D721Med (cell line): ENCODE results near the gene KCNA1.

ENCODE experiments used
- DNase-seq: peaks from one replicate; pipeline ENCODE4 v3.0.0; 2011; ENCODE audit warnings: low spot score; ENCODE audit not compliant: insufficient read length
- FAIRE-seq: peaks from 2 replicates; lab custom pipeline; 2011; peaks lifted over from hg19 to GRCh38; lab: Jason Lieb, UNC
- TF ChIP-seq, protein P1 (sequence below): IDR thresholded peaks from 2 replicates; pipeline ENCODE4 v1.5.1; 2012; ENCODE audit warnings: mild to moderate bottlenecking, control low read depth; ENCODE audit not compliant: insufficient read depth; ENCODE audit errors: missing control alignments

The KCNA1 gene

DNA sequence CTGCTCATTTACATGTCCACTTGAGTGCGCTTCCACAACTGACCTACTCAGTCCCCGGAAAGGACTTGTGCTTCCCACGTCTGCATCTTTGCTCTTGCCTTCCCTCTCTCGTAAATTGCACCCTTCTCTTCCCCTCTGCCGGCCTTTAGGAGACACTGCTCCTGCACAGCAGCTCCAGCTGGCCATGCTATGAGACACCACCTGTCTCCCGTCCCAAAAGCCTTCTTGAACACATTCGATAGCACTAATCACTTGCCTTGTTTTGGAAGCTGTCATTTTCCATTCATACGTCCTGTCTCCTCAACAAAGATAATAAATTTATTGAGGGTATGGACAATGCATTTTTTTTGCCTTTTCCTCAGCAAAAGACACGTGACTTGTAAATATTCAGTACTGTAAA lies 15.7 kb upstream of the KCNA1 start:
- TF ChIP-seq, protein P1, sequence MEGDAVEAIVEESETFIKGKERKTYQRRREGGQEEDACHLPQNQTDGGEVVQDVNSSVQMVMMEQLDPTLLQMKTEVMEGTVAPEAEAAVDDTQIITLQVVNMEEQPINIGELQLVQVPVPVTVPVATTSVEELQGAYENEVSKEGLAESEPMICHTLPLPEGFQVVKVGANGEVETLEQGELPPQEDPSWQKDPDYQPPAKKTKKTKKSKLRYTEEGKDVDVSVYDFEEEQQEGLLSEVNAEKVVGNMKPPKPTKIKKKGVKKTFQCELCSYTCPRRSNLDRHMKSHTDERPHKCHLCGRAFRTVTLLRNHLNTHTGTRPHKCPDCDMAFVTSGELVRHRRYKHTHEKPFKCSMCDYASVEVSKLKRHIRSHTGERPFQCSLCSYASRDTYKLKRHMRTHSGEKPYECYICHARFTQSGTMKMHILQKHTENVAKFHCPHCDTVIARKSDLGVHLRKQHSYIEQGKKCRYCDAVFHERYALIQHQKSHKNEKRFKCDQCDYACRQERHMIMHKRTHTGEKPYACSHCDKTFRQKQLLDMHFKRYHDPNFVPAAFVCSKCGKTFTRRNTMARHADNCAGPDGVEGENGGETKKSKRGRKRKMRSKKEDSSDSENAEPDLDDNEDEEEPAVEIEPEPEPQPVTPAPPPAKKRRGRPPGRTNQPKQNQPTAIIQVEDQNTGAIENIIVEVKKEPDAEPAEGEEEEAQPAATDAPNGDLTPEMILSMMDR = no peak
- DNase-seq (no peak), FAIRE-seq (no peak)

DNA sequence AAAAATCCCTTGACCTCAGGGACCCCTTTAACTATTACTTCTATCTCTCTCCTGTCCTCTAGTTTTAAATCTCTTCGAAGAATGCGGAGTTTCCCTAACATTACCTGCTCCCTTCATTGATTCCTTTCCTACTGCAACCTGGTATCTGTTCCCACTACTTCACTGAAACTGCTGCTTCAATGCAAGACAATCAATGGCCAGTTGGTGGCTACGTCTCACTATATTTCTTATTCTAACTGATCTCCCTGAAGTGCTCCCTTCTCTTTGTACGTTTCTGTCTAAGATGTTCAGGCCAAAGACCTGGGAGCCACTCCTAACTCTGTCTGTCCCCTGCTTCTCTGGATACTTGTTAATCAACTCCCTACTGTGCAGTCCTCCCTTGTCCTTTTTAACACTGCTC lies 10.3 kb upstream of the KCNA1 start:
- TF ChIP-seq, protein P1 = no peak
- FAIRE-seq = no peak
- DNase-seq = no peak

DNA sequence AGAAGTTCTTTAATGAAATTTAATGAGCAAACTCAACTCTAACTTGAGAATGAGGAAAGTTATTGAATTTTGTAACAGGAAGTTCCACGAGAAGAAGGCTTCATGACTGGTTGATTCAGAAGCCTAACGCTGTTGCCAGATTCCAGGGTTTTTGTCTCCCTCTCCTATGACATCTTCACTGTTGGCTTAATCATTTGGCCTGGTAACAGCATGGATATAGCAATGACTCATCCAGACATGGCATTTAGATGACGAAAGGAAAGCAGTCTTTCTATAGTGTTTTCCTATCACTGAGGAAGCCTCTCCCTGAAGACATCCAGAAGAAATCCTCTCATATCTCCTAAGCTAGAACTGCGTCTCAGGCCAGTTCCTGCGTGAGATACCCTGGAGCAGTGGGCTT lies 9.4 kb upstream of the KCNA1 start:
- FAIRE-seq = no peak
- no peak for DNase-seq
- TF ChIP-seq, protein P1 = no peak

DNA sequence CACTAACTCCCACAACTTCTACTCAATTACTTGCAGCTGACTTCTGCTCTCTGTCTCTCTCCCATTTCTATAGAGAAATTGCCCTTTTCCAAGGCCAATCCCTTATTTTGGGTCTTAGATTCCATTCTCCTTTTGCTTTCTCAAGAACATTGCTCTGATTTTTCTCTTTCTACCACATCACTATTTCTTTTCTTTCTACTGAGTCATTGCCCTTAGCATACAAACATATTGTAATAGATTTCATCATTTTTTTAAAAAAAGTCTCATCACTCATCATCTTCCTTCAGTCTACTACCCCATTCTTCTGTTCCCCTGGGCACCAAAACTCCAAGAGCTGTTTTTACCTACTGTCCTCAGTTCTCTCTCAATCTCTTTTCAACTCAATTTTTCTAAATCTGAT lies 4.4 kb upstream of the KCNA1 start:
- DNase-seq (no peak), FAIRE-seq (no peak)
- TF ChIP-seq, protein P1 = no peak

DNA sequence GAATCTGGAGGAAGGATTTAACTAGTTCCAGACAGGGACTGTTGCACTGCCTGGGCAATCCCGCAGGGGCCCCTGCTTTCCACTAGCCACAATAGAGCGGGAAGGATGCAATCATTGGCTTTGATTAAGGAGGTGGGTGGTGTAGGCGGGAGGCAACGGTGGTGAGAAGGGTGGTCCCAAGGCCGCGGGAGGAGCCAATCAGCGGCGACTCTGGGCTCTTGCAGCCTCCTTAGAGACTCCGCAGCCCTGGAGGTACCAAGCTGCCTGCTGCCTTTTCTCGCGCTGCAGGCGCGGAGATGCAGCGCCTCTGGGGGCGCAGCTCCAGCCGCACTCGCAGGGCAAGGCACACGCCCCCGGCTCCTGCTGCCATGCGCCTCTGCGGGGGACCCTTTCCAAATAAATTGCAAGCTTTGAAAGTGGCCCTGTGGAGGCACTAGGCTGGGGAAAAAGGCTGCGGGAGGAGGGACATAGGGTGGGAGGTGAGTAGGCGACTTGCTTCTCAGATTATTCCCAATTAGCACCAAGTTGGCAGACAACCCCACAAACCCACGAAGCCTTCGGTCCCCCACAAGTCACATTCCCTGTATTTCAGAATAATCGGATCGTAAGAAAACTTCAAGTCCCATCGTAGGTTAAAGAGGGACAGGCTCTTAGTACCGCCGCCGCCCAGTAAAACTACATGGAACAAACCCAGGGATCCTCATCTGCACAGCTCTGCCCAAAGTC lies 858 bp upstream of the KCNA1 start:
- FAIRE-seq (no peak), DNase-seq (peak; percentile 42)

DNA sequence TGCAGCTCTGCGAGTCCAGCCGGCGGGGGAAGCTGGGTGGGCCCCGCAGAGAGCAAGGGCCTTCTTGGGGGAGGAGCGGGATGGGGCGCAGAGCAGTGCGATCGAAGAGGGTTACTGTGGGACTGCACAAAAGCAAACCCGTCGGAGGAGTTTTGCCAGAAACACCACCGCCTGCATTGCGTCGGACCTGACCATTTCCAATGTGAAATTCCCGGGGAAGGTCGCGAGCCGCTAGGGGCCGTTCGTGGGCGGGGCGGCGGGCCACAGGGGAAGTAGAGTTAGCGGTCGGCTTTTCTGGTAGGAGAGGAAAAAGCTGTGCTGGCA lies 333 bp upstream of the KCNA1 start:
- FAIRE-seq = no peak
- DNase-seq = no peak
- TF ChIP-seq, protein P1 = no peak

More for the DNA sequence above, 858 bp upstream of the KCNA1 start:
- TF ChIP-seq, protein P1 = no peak

DNA sequence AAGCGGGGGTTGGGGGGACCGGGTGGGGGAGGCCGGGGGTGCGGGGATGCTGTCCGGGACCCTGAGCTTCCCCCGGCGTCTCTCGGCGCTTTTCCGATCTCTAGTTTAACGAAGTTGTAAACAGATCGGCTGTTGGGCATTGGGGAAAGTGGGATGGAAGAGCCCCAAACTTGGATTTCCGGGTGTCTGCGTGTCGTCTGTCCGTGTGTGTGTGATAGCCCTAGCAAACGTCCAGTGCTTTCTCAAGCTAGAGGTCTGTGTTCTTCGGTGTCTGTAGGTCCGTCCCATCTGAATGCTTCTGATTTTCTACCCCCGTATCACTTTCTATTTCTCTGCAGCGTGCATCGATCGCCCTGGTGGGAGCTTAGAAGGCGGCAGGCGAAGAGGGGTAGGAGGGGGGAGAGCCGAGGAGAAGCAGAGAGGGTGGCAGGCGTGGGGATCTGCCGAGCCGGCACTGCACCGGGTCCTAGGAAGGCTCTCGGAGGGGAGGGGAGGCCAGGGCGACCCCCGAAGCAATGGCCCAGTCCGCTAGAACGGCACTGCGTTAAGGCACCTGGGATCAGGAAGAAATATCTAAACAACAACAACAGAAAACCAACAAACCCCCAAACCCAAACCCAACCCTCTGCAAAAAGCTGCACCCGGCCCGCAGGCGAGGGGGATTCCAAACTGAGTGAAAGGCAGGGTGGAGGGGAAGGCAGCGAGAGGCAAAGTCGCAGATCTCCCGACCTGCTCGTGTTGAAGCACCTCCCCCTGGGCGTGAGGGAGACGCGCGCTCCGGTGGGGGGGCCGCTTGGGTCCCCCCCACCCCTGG lies 1.0 kb downstream of the KCNA1 start:
- peak; percentile 27 for DNase-seq
- no peak for FAIRE-seq
- TF ChIP-seq, protein P1 = no peak
